GM12865 (cell line): ENCODE measurements around the gene SPEF2.

ENCODE experiments used
- DNase-seq: peaks from one replicate; pipeline ENCODE4 v3.0.0; 2010; ENCODE audit warnings: low read depth
- H3K4me3 ChIP-seq: 2 replicates; pipeline ENCODE4 v1.5.1; 2011; ENCODE audit warnings: mild to moderate bottlenecking, low read depth, low read length, control low read depth
- TF ChIP-seq, protein P1 (sequence below): IDR thresholded peaks from 2 replicates; pipeline ENCODE4 v1.5.1; 2011; ENCODE audit warnings: low read length, control low read depth, low read depth, inconsistent platforms; ENCODE audit not compliant: insufficient read depth; ENCODE audit errors: missing control alignments

Gene SPEF2

DNA sequence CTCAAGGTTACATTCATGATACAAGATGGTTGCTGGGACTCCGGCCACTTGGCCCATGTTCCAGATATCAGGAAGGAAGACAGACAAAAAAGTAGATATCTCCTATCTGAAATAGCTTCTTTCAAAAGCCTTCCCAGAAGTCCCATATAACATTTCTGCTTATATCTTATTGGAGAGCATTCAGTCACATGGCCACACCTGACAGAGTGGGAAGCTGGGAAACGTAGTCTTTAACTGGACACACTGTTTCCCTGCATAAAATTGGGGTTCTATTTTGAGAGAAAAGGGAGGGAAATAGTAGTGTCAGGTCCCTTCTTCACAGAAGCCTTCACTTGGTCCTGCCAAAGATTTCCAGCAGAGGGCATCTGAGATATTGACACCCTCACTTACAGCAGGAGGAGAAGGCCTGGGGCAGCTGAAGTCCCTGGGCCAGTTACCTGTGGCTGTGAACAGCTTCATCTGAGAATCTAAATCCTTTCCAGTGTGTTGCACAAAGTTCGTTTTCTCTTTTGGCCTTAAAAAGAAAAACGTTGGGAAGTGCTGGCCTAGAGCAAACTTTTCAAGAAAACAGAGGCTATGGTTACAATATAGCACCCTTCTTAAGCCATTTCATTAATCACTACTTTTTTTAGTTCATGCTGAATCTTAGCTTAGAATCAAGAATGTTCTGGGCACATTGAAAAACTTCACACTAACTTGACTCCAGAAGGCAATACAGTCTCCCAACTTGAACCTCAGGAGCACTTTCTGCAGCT is 33.5 kb downstream of the SPEF2 start:
- H3K4me3 ChIP-seq, result no peak overlapping the region
- peak; percentile 60 for DNase-seq
- TF ChIP-seq, protein P1, sequence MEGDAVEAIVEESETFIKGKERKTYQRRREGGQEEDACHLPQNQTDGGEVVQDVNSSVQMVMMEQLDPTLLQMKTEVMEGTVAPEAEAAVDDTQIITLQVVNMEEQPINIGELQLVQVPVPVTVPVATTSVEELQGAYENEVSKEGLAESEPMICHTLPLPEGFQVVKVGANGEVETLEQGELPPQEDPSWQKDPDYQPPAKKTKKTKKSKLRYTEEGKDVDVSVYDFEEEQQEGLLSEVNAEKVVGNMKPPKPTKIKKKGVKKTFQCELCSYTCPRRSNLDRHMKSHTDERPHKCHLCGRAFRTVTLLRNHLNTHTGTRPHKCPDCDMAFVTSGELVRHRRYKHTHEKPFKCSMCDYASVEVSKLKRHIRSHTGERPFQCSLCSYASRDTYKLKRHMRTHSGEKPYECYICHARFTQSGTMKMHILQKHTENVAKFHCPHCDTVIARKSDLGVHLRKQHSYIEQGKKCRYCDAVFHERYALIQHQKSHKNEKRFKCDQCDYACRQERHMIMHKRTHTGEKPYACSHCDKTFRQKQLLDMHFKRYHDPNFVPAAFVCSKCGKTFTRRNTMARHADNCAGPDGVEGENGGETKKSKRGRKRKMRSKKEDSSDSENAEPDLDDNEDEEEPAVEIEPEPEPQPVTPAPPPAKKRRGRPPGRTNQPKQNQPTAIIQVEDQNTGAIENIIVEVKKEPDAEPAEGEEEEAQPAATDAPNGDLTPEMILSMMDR, result peak; percentile 52

DNA sequence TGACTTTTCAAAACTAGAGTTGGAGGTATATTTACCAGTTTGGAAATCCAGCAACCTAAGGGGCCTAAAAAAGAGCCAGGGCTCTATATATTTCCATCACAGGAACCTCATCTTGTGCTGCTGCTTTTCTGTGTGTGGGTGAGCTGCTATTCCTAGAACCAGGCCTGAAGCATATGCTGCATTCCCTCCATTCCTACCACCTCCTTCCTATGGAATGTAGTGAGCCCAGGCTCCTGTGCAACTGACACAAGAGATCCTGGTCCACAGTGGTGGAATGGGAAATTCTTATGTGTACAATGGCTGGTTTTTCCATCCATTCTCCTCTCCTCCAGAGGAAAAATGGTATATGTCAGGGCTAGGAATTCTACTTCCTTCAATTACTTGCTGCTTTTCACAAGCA is 39.1 kb downstream of the SPEF2 start:
- no peak for DNase-seq
- no peak overlapping the region for H3K4me3 ChIP-seq

DNA sequence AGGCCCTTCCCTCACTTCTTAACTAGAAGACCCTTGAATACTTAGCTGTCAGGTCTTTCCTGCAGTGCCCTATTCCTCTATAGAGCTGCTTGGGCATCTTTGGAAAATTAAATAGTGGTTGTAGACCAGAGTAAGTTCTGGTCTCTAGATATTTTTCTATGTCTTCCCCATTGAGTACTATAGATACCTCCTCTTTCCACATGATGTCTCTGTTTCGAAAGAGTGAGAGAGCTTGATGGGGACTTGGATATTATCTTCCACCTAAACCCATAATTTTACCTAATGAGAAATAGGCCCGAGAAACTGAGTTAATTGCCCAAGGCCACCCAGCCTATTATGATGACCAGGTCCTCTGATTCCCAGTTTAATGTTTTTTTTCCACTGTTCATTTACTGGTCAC is 40.2 kb downstream of the SPEF2 start:
- H3K4me3 ChIP-seq, result no peak overlapping the region
- TF ChIP-seq, protein P1, result no peak
- no peak for DNase-seq

More for the DNA sequence above, 39.1 kb downstream of the SPEF2 start:
- TF ChIP-seq, protein P1, result no peak

DNA sequence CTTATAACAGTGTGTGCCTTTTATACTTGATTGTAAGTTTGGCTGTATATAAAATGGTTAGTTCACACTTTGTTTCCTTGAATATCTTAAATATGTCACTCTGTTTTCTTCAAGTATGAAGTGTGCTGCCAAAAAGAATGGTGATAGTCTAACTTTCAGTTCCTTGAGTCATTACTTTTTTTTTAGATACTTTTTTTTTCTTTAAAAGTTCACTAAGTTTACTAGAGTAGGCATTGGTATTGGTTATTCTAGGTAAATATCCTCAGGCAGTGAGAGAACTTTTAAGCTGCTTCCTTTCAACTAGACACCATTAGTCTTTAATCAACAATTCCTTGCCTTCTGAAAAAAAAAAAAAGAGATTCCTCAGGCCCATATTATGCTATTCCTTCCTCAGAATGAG is 41.9 kb downstream of the SPEF2 start:
- H3K4me3 ChIP-seq, result no peak overlapping the region
- TF ChIP-seq, protein P1, result no peak
- no peak for DNase-seq

DNA sequence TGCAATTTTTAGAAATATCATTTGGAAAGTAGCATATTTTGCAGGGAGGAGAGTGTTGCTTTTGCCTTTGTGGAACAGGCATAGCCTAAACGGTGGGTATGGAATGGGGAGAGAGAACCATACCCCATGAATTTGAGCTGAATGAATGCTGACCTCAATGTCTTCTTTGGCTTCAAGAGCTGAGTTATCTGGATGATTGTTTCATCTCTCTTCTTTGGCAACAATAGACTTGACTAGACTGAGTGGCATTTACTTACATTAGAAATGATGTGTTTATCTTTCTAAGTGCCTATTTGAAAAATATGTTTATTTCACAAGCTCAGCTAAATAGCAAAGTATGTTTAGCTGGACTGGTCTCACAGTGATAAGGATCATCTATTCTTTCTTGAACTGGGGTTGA is 42.8 kb downstream of the SPEF2 start:
- no peak for DNase-seq
- no peak overlapping the region for H3K4me3 ChIP-seq
- TF ChIP-seq, protein P1, result no peak

DNA sequence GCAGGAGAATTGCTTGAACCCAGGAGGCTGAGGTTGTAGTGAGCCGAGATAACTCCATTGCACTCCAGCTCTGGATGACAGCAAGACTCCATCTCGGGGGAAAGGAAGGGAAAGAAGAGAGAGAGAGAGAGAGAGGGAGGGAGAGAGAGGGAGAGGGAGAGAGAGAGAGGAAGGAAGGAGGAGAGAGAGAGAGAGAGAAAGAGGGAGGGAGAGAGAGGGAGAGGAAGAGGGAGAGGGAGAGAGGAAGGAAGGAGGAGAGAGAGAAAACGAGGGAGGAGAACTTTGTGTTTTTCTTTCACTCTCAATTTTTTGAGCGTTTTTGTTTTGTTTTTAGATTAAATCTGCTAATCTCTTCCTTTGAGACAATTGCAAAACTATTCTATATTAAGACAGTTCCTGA is 46.9 kb downstream of the SPEF2 start:
- no peak for DNase-seq
- TF ChIP-seq, protein P1, result no peak
- no peak overlapping the region for H3K4me3 ChIP-seq

DNA sequence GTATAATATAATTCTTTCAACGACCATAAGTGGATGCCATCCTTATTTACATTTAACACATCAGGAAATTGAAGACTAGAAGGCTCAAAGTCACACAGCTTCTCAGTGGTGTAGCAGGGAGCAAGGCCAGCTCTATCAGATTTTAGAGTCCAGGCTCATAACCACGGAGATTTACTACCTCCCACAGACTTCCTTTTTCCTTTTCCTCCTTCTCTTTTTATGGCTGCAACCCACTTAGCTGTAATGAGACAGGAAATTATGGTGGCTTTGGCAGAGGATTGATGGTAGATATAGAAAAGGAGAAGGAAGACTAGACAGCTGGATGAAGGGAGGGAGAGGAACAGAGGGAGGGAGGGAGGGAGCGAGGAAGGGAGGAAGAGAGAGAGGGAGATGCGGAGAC is 47.4 kb downstream of the SPEF2 start:
- H3K4me3 ChIP-seq, result no peak overlapping the region
- TF ChIP-seq, protein P1, result no peak
- no peak for DNase-seq
